Sigmoid colon (tissue), 4 donors: Measurements from ENCODE around the gene SMC3.

ENCODE experiments used
- CTCF ChIP-seq, 4 experiments: fragments of 450-650 bp in 3 of 4; fragments of 200-600 bp in 1 of 4; IDR thresholded peaks; one replicate each; pipeline ENCODE4 v1.5.1; 2016 to 2019; ENCODE audit warnings: antibody characterized with exemption in 4 of 4, mild to moderate bottlenecking in 3 of 4, moderate library complexity in 2 of 4
- EP300 ChIP-seq, 4 donors: sonication (generic); formaldehyde crosslinking; IDR thresholded peaks; one replicate each; pipeline ENCODE4 v1.6.1; 2017; ENCODE audit warnings: antibody characterized with exemption in 4 of 4
- POLR2AphosphoS5 ChIP-seq, 4 donors: sonication (generic); formaldehyde crosslinking; IDR thresholded peaks; one replicate each; pipeline ENCODE4 v1.6.1; 2017; ENCODE audit warnings: antibody characterized with exemption in 4 of 4

DNA sequence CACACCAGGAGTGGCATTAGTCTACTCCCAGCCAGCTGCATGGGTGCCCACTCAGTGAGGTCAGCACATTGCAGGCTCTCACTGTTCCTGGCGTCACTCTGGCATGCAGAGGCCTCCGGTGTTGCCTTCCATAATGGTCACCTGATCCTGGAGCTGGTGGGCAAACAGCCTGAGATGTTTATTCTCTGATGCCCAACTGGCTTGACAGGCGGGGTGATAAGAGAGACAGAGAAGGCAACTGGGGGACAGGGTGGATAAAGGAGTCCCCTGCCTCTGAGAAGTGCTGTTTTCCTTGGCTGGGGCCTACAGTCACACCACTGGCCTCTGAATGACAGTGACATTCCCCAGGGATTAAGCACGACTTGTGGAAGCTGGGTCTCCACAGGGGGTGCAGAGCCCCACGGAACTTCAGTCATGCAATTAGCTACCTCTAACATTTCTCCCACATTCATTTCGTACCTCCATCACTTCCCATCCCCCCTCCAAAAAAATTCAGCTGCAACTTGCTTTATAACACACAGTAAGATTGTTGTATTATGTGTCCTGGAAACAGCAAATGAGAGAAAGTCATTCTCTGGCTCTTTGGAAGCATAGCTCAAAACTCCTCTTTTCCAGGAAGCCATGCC is 69.5 kb downstream of the SMC3 start:
- TF ChIP-seq EP300 (IDR thresholded peaks at IDR 0.05) (peak in 1 of 4 donors; percentile 46), CTCF (IDR thresholded peaks at IDR 0.05) (no peak), POLR2AphosphoS5 (IDR thresholded peaks at IDR 0.05) (peak in 2 of 4 donors; percentile 15 to 37)
